Activated CD4-positive, alpha-beta T cell treated with anti-CD3 and anti-CD28 coated beads, Interleukin-2, amount 50 U/mL, for 16 hours (primary cell): Measurements from ENCODE around the gene RNF150.

Experiments used
- DNase-seq: peaks from one replicate; pipeline ENCODE4 v3.0.0-alpha.2; 2020

Gene RNF150

DNA sequence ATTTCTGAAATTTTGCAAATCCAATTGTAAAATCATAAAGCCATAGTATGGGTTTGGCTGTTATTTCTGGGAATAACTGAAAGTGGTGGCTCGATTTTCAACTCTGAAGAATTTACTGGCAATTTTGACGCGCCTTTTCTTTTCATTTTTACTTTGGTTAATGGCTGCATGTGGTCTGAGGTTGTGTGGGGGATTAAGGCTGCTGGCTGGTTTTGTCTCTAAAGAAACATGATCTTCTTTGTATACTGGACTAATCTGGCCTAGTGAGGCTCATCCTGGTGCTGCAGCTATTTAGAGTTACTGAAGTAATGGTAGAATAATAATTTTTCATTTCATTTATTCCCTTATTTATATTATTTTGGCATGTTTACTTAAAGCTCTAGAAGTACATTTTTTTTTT lies 164.0 kb downstream of the RNF150 start:
- DNase-seq = no peak

DNA sequence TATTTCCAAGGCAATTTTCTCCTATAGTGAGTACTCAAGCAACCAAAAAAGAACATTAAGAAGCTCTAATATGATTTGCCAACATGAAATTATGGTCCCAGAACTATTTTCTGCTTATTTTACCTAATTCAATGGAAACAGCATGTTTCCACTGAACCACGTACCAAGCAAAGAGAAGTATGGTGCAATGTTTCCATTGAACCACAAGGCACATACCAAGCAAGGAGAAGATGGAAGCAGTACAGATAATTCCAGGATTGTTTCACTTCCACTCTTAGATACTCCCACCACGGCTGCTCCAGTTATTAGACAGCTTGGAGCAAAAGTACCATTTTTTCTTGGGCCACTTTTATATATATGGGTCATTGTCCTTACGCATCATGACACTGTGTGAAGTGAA lies 164.9 kb downstream of the RNF150 start:
- DNase-seq = no peak

DNA sequence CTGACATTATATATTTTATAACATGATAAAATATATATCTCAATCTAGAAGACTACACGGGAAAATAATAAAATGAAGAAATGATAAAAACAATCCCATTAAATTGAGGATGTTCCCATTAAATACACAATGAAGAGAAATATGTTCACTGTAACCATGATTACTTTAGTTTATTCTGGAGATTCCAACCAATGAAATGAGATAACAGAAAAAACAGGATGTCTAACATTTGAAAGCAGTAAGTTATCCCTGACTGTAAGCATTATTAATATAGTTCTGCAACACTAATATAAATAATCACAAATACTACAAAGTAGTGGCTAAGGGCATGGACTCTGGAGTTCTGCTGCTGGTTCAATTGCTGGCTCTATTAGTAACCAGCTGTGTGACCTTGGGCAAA lies 169.4 kb downstream of the RNF150 start:
- DNase-seq = no peak

DNA sequence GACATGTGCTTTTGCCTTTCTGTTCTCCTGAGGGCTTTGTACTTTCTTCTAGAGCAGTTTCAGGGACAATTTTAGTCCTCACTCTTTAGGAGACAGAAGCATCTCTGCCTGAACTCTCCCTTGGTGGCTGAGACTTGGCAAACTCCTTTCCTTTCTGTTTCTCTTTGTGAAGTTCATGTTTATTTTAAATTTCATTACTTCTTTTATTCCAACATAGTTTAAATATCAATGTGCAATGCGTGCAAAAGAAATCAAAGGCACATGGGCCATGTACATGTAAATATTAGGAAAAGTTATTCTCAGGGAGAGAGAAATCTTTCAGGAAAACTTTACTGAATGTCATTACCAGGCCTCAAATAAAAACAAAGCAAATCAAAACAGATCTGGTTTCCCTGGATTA lies 177.6 kb downstream of the RNF150 start:
- no peak for DNase-seq

DNA sequence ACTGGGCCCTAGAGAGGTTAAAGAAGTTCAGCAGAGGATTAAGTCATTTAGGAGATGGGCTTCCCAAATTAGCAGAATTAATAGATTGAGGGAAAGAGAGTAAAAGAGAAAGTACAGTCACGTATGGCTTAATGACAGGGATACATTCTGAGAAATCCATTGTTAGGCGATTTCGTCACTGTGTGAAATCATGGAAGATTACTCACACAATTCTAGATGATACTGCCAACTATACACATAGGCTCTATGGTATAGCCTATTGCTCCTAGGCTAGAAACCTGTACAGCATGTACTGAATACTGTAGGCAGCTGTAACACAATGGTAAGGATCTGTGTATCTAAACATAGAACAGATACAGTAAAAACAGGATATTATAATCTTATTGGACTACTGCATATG lies 180.6 kb downstream of the RNF150 start:
- DNase-seq = no peak

DNA sequence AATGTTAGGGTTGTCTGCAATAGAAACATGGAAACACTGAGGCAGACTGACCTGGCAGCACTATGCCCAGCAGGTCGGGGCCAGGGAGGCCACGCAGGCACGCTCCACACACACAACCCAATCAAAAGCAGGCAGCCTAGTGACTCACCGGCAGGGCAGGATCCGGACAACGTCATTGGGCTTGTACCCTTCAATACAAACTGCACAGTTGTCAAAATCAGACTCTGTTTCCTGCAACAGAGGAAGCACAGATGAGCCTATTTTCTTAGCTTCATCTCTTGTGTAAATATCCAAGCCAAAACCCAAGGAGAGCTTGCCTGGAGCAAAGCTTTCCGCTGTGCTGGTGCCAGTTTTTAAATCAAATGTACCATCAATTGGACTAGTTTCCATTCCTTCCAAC lies 185.8 kb downstream of the RNF150 start:
- DNase-seq = no peak

DNA sequence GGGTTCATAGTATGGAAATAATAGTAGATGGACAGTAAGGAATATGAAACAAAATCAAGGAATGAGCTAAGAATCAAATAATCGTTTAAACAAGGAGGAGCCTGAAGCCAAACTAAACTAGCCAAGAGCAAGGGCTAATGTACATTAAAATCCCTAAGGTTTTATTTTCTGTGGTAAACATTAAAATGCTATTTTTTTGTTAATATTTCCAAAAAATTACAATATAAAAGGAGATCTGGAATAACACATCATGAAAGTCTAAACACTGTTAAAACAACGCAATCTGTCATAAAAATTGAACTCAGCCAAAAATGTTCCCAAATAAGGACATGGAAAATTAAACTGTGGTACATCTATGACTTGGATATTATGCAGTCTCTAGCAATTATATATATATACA lies 188.2 kb downstream of the RNF150 start:
- DNase-seq = no peak

DNA sequence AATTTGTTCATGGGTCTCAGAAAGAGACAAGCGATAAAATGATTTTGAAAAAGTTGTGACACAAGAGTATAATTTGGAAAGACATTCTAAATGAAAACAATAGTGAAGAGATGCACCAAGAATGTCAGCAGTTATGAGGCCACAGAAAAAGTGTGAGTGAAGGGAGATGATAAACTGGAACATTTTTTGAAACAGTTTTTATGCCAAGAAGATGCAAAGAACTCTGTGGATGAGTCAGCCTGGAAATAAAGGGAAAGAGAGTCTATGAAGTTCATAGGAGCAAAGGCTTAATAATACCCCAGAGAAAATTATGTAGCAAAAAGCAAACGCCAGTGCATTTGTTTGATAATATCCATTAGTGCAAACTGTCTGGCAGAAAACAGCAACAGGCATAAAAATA lies 188.7 kb downstream of the RNF150 start:
- no peak for DNase-seq

DNA sequence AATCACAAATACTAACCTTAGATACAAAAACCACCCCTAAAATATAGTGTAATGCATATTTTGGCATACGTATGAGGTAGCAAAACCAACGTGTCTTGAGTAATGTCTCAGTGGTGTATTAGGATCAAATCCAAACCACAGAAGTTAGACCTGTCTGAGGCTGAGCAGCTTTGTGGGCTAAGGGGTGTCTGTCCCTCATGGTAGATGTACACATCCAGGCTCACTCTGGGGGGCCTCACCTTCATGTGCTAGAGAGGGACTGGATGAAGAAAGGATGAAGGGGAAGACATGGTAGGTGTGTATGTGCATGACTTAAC lies 189.1 kb downstream of the RNF150 start:
- DNase-seq = no peak

DNA sequence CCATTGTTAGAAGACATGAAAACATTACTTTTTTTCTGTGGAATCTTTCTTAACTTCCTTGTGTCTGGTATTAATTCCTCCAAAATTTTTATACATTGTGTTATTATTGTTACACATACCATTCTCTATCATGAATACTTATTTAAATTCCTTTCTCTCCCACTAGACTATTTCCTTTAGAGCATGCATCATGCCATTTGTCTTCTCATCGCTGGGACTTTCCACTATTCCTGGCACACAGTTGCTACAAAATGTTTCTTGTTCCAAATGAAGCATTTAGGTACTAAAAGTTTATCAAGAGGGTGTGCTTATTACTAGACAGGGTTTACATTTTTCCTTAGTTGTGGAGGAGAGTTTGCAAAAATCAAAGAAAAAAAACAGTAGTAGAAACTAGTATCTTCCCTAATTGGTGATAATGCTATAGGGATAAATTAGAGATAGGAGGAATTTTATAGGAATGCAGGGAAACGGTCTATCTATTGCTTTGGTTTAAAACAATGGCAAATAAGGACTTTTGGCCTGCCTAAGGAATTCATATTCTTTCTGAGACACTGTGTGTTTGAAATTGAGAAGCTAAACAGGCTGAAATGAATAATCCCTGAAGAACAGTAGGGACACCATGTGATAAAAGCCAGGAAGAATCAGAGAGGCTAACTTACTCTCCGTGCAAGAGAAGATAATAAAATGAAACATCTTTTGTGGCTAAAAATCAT lies 189.6 kb downstream of the RNF150 start:
- DNase-seq = no peak

DNA sequence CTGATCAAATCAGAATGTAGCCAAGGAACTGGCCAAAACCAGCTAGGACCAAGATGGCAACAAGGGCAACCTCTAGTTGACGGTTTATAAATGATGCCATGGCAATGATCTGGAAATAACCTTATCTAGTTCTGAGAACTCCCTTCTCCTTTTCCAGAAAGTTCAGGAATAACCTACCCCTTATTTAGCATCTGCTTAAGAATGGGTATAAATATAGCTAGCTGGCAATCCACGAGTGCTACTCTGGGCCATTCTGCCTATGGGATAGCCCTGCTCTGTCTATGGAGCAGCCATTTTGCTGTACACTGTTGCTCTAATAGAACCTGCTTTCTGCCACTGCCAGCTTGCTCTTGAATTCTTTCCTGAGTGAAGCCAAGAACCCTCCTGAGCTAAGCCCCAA lies 192.7 kb downstream of the RNF150 start:
- DNase-seq = no peak

DNA sequence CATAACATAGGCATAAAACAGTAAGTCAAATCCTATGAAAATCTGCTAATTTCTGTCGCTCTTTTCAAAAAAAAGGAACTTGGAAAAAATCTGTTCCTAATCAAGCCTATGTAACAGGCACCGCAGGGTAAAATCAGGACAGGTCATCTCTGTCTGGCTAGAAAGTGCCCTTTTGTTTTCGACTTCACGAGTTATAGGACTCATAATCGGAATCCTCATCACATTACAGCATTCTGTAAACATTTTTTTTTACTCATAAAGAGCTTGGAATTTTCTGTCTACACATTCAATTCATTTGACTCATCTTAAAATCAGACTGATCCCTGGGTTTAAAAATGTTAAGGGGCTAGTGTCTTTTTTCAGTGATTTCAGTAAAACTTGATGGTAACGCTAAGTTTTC lies 195.4 kb downstream of the RNF150 start:
- DNase-seq = no peak

DNA sequence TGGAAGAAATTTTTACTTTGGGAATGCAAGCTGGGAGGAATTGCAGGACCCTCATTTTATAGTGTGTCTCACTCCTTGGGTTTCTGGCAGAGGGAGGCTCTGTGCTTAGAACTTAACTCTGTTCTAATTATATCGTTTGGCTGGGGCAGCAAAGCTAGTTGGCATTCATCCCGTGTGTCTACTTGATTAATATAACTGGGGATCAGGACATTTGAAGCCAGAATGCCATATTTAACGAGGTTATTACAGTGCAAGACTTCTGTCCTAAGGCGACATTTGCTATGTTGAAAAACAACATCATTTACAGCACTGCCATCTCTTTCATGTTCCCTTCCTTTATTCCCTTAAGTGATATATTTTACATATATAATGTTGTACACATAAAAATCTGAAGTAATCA lies 198.0 kb downstream of the RNF150 start:
- no peak for DNase-seq

DNA sequence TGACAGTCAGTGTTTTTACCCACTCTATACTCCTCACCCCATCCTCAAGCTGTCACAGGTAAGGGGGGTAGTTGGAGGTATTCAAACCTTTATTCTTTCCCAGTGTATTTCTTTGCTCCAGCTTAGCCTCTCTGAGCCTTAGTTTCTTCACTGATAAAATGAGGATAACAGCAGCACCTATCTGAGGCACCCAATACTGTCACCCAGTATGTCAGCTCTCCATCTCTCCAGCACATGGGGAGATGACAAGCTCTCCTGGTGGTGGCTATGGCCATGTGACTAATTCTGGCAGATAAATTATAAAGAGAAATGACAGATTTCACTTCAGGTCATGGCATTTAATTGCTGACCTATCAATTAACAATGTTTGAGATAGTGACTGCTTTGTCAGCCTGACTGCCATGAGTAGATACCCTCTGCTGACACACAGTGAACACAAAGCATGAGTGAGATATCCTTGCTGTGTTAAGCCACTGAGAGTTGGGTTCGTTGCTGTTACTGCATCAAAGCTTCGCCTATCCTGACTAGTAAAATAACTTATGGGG lies 200.7 kb downstream of the RNF150 start:
- DNase-seq = no peak

DNA sequence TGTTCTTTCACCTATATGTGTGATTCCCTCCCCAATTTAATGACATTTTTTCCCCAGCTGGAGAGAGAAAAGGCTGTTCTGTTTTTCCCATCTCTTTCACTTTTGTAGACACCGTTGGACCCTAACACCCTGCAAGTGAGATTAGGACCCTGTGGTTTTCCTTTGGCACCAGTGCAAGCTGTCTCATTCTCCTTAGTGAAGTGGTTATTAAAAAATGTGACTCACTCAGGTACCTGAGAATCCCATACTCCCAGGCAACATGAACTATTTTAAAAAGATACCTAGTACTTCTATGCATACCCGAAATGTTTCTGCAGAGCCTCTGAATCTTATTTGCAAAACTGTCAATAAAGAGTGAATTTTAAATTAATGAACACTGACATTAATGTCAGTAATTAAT lies 201.4 kb downstream of the RNF150 start:
- DNase-seq = no peak

DNA sequence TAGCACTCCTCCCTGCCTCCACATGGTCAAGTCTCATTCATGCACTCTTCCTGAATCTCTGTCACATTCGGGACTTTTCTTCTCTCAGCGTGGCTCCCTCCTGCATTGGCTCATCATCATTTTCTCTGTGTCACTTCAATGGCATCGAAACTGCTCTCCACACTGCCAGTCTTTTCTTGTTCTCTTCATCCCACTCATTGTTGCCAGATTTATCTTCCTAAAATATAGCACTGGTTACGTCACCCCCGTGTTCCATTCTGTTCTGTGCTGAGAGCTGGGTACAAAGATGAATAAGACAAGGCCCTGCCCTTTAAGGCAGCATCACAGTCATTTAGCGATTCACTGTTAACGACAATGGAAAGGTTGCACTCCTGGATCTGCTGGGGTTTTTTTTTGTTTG lies 202.7 kb downstream of the RNF150 start:
- no peak for DNase-seq

DNA sequence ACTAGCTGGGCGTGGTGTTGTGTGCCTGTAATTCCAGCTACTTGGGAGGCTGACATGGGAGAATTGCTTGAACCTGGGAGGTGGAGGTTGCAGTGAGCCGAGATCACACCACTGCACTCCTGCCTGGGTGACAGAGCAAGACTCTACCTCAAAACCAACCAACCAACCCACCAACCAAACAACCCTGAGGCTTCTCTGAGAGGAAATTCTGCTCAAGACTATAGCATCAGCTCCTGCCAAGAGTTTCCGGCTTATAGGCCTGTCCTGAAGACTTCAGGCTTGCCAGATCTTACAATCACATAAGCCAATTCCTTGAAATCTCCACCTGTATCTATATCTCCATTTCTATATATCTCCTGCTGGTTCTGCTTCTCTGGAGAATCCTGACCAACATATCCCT lies 203.3 kb downstream of the RNF150 start:
- DNase-seq = no peak

DNA sequence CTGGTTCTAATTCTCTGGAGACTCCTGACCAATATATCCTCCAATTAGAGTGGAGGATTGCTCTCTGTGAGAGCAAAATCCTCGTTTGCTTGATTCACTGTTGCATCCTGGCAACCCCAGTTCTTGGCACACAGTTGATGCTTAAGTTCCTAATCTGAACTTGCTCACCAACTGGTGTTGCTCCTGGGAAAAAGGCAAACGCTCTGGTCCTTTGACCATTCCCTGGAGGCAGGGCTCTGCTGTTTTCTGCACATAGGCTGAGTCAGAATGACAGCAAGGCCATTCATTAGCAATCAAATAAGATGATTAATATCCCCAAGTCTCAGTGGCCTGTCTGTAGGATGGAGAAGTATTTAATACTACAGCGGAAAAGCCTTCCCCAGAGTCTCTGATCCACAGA lies 204.4 kb downstream of the RNF150 start:
- no peak for DNase-seq

DNA sequence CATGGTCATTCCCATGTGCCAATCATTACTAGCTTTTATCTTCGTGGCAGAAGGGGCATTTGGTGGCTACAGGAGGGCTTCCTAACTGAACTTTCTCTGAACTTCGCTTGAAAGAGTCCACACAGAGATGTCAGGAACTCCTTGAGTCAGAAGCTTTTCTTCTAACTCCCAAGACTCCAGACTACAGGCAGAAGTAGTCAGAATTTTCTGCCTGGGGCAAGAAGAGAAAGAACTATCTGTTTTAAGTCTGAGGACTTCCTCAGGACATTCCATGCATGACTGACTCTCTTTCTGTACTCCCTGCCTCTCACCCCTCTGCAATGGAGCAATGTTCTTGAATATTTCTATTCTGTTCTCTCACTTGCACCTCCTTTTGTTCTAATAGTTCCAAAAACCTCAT lies 206.6 kb downstream of the RNF150 start:
- DNase-seq = no peak

DNA sequence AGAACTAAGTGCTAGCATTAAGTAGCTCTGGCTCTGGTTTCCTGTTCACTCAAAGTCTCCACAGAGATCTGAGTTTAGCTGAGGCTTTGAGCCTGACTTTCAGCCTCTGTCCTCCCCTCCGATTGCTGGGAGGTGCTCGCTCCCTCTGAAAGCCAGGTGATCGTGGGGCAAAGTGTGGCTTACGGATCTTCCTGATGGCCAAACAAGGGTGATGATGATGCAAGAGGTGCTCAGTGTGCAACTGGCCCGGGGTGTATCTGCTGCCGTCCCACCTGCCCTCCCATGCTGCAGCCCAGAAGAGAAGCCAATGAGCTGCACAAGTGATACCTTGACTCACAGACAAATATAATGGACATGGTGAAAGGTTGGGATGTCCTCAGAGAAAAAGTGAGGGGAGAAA lies 207.9 kb downstream of the RNF150 start:
- DNase-seq = no peak

DNA sequence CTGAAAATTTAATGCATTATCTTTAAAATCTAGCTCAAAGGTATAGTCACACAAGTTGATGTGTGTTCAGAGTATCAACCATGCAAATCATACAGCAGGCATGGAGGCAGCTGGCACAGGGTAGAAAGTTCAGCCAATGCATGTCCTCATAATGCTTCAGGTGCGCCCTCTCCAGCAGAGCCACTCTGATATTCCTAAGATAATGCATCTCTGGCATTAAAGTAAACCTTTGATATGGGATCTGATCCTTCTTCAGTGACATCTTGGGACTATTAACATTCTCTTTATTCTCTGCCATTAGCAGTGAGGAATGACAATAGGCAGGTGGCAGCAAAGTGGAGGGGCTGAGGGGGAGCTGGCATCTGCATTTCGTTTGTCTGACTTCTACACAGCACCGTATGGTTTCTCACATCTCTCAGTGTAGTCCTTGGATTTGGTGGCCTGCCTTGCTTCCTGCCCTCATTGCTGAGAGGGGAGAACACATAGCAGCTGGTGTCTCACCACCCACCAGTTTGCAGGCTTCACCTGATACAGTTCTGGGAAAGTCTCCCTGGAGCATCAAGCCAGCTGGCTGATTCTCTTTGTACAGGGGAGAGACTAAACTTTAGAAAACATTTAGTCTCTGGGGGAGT lies 208.4 kb downstream of the RNF150 start:
- DNase-seq = no peak

DNA sequence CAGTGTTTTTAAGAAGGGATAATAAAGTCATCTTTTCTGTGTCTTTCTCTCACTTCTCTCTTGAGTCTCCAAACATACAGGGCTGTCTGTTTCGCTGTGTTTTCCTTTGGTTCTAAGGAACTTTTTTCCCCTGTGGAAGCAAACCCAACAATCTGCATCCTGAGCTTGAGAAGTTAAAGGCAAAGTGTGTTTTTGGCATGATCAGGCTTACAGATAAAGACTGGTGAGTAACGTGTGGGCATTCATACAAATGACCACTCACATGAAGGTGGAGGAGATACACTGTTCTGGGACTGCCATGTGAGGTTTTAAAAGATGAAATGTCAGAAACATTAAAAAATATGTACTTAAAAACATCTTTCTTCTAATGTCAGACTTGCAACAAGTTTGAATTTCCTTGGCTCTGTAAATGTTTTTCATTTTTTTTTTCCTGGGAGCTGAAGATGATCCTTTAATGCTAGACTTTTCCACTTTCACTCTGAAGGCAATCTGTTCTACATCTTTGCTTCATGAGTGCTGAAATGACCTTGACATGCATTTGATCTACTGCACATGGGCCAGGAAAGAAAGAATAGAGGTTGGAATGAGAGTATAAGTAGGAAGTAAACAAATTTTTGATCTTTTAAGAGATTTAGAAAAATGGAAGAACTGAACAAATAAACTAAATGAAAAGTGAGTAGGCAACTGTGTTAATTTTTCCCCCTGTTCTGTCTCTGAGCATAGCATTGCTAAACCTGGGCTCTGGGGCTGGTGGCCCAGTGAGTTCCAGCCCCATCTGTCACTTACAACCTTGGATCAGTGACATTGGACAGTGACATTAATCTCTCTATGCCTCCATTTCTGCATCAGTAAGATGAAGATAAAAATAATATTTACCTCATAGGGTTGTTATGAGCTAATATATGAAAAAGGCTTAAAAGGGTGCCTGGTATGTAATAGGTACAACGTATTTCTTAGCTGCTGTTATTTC lies 226.0 kb downstream of the RNF150 start:
- DNase-seq = no peak

DNA sequence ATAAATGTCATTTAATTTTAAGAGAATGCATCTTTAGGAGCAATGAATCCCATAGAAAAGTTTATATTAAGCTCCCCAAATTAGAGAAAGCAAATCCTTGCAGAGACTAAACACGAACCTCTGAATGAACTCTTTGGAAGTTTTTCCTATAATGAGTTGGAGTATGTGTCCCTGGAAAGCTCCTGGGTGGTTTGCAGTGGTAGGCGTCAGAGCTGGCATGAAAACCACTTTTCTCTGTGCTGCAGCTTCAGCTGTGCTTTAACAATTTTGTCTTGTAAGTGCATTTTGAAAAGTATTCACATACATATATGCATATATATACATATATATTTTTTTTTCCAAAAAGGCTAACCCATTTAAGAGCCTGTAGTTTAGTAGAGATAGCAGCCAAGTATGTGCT lies 228.4 kb downstream of the RNF150 start:
- no peak for DNase-seq
